Esophagus squamous epithelium (tissue), 4 donors: ENCODE results near the gene SLITRK4.

ENCODE experiments used
- CTCF ChIP-seq, 6 experiments: fragments of 450-650 bp in 4 of 6; fragments of 200-600 bp in 2 of 6; sonication (generic) in 2 of 6; IDR thresholded peaks; one replicate each; pipeline ENCODE4 v1.5.1; 2016 to 2019; ENCODE audit warnings: antibody characterized with exemption in 6 of 6, mild to moderate bottlenecking in 4 of 6, moderate library complexity in 4 of 6
- POLR2A ChIP-seq, 4 donors: fragments of 450-650 bp; IDR thresholded peaks; one replicate each; pipeline ENCODE4 v1.6.1; 2017; ENCODE audit warnings: antibody characterized with exemption in 4 of 4, mild to moderate bottlenecking in 4 of 4, moderate library complexity in 3 of 4

DNA sequence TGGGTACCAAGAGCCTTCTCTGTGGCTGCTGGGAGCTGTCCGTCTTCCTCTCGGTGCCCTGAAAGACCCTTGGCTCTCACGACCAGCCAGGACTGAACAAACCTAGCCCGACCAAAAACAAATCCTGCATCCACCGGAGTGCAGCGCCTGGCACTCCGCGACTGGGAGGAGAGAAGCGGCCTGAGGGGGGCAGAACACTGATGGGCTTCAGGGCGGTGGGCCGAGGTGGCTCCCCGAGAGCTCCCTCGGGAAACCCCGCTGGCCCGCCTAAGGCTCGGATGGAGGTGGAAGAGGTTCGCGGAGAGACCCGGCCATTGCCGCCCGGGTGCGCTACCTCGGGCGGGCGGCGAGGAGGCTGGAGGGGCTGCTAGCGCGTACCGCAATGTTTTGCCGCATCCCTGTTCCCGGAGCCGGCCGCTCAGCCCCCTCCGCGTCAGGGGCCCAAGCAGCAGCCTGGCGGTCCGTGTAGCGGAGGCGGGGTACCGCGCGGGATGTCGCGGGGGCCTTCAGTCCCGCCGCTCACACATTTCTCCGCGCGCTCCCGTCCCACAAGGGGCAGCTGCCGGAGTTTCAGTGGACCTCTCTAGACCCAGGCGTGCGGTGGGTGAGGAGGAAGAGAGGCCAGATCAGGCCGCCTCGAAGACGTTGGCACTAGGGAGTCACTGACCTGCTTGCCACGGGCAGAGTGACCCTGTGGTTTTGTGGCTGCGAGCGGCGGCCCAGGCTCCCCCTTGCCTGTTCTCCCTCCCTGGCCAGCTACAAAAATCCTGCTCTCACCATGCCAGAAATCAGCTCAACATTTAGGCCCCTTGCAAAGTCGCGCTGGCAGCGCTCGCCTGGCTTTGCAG, 2.2 kb downstream of the SLITRK4 start:
- TF ChIP-seq CTCF (IDR thresholded peaks at IDR 0.05) (no peak), POLR2A (IDR thresholded peaks at IDR 0.05) (no peak)
